Mesenchymal stem cell (in vitro differentiated cells and primary cell): ENCODE data around the gene GGTLC2.

Source experiments
- DNase-seq: peaks from one replicate; pipeline ENCODE4 v3.0.0-alpha.2; 2013
- H2AFZ ChIP-seq: one replicate; pipeline ENCODE4 v1.6.1; 2013; ENCODE audit warnings: low read depth, mild to moderate bottlenecking, control low read depth, inconsistent platforms, low read length, moderate library complexity
- H2AK5ac ChIP-seq: 2 replicates; pipeline ENCODE4 v1.6.1; 2013; ENCODE audit warnings: low read length, moderate library complexity, mild to moderate bottlenecking, inconsistent platforms; ENCODE audit not compliant: severe bottlenecking
- H2BK120ac ChIP-seq: one replicate; pipeline ENCODE4 v1.6.1; 2013; ENCODE audit warnings: low read depth, mild to moderate bottlenecking, inconsistent platforms, low read length, moderate library complexity
- H2BK12ac ChIP-seq, 2 experiments: one replicate each; pipeline ENCODE4 v1.6.1; 2013; ENCODE audit warnings: inconsistent platforms in 2 of 2, low read length in 2 of 2, mild to moderate bottlenecking in 2 of 2, moderate library complexity in 2 of 2, control low read depth in 1 of 2
- H2BK15ac ChIP-seq: one replicate; pipeline ENCODE4 v1.6.1; 2013; ENCODE audit warnings: mild to moderate bottlenecking, low read depth, inconsistent platforms; ENCODE audit not compliant: poor library complexity, severe bottlenecking
- H2BK5ac ChIP-seq: 2 replicates; pipeline ENCODE4 v1.6.1; 2013; ENCODE audit warnings: low read depth, mild to moderate bottlenecking, low read length, control low read depth, inconsistent platforms; ENCODE audit not compliant: poor library complexity, severe bottlenecking
- H3K14ac ChIP-seq, 2 experiments: one replicate each; pipeline ENCODE4 v1.6.1; 2013; ENCODE audit warnings: inconsistent platforms in 2 of 2, low read length in 2 of 2, control low read depth in 1 of 2, mild to moderate bottlenecking in 1 of 2, moderate library complexity in 1 of 2
- H3K18ac ChIP-seq, 2 experiments: one replicate each; pipeline ENCODE4 v1.6.1; 2013; ENCODE audit warnings: inconsistent platforms in 2 of 2, low read length in 2 of 2, control low read depth in 1 of 2, low read depth in 1 of 2, mild to moderate bottlenecking in 1 of 2
- H3K23ac ChIP-seq, 2 experiments: one replicate each; pipeline ENCODE4 v1.6.1; 2013; ENCODE audit warnings: inconsistent platforms in 2 of 2, low read length in 2 of 2, mild to moderate bottlenecking in 2 of 2, moderate library complexity in 2 of 2, control low read depth in 1 of 2
- H3K27ac ChIP-seq: 2 replicates; pipeline ENCODE4 v1.5.1; 2013; ENCODE audit warnings: mild to moderate bottlenecking, moderate library complexity, low read length, control low read depth, inconsistent platforms; ENCODE audit not compliant: poor library complexity, severe bottlenecking
- H3K27me3 ChIP-seq, 2 experiments: 2 replicates each; pipeline versions ENCODE4 v1.6.1 to v1.7.0; 2013; ENCODE audit warnings: low read length in 2 of 2, mild to moderate bottlenecking in 2 of 2, moderate library complexity in 2 of 2, control low read depth in 1 of 2, inconsistent platforms in 1 of 2; ENCODE audit not compliant: control insufficient read depth in 1 of 2, insufficient read depth in 1 of 2
- H3K36me3 ChIP-seq, 2 experiments: 2 replicates each; pipeline versions ENCODE4 v1.6.1 to v1.7.0; 2013; ENCODE audit warnings: low read length in 2 of 2, control low read depth in 1 of 2, inconsistent platforms in 1 of 2, low read depth in 1 of 2, mild to moderate bottlenecking in 1 of 2; ENCODE audit not compliant: insufficient read depth in 2 of 2, control insufficient read depth in 1 of 2
- H3K4ac ChIP-seq, 2 experiments: one replicate each; pipeline ENCODE4 v1.6.1; 2013; ENCODE audit warnings: inconsistent platforms in 2 of 2, low read length in 2 of 2, mild to moderate bottlenecking in 2 of 2, moderate library complexity in 2 of 2, control low read depth in 1 of 2, low read depth in 1 of 2
- H3K4me1 ChIP-seq: 2 replicates; pipeline ENCODE4 v1.6.1; 2013; ENCODE audit warnings: low read depth, low read length, control low read depth; ENCODE audit not compliant: control insufficient read depth, insufficient read depth
- H3K4me2 ChIP-seq: 2 replicates; pipeline ENCODE4 v1.6.1; 2013; ENCODE audit warnings: low read length, mild to moderate bottlenecking, inconsistent platforms; ENCODE audit not compliant: poor library complexity, severe bottlenecking
- H3K4me3 ChIP-seq, 2 experiments: 2 replicates each; pipeline versions ENCODE4 v1.5.1 to v1.7.0; 2013; ENCODE audit warnings: low read length in 2 of 2, mild to moderate bottlenecking in 2 of 2, control low read depth in 1 of 2, low read depth in 1 of 2; ENCODE audit not compliant: insufficient read depth in 1 of 2
- H3K79me1 ChIP-seq: replicated peaks from 2 replicates; pipeline ENCODE4 v1.6.1; 2013; ENCODE audit warnings: mild to moderate bottlenecking, control low read depth, low read length, inconsistent platforms; ENCODE audit not compliant: poor library complexity, severe bottlenecking
- H3K9ac ChIP-seq: 2 replicates; pipeline ENCODE4 v1.7.0; 2013; ENCODE audit warnings: mild to moderate bottlenecking, low read length, moderate library complexity
- H3K9me3 ChIP-seq: 2 replicates; pipeline ENCODE4 v1.7.0; 2013; ENCODE audit warnings: mild to moderate bottlenecking, low read length; ENCODE audit not compliant: control insufficient read depth
- H4K8ac ChIP-seq: one replicate; pipeline ENCODE4 v1.6.1; 2013; ENCODE audit warnings: inconsistent platforms, mild to moderate bottlenecking, low read length, moderate library complexity
- H4K91ac ChIP-seq: one replicate; pipeline ENCODE4 v1.6.1; 2013; ENCODE audit warnings: mild to moderate bottlenecking, low read length, inconsistent platforms
- WGBS: methylation state at CpG from one replicate; pipeline ENCODE4 v1.1.7; 2013; ENCODE audit warnings: mixed read lengths; 5-methylcytosine and 5-hydroxymethylcytosine counted together

GGTLC2 gene

DNA sequence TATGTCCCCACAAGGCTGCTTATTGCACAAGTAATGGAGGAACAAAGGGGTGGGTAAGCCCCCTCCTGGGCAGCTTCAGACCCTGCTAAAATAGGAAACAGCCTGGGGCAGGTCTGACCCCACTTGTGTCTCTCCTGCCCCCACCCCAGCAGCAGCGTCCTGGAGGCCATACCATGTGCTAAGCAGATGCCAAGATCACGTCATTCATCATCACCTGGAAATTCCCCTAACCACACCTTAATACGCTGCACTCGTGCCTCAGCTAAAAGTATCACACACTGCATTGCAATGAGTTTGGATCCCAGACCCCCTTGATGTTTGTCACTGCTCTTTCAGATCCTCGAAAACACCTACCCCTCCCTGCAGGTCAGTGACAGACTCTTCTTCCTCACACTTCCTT, 27.8 kb upstream of the GGTLC2 start:
- Histone ChIP-seq H3K4ac (no peak overlapping the region), H3K79me1 (no peaks in the 10 kb centered on the region), H3K4me1 (no peaks in the 10 kb centered on the region), H2BK5ac (no peak overlapping the region), H2BK120ac (no peak overlapping the region), H2AK5ac (no peak overlapping the region), H3K18ac (no peak overlapping the region), H3K27me3 (peaks cover 6 to 73% of the 10 kb centered on the region in 2 experiments), H2BK15ac (no peak overlapping the region), H3K36me3 (no peaks in the 10 kb centered on the region), H3K9ac (no peak overlapping the region), H3K9me3 (peaks cover 5% of the 10 kb centered on the region), H3K4me3 (no peak overlapping the region), H3K4me2 (no peak overlapping the region), H2AFZ (no peak overlapping the region), H3K14ac (no peak overlapping the region), H2BK12ac (no peak overlapping the region), H4K91ac (no peak overlapping the region), H4K8ac (no peak overlapping the region), H3K23ac (no peak overlapping the region), H3K27ac (no peak overlapping the region)
- 54% methylated on average over 5 of the region's 5 CpGs for WGBS
- no peak for DNase-seq

DNA sequence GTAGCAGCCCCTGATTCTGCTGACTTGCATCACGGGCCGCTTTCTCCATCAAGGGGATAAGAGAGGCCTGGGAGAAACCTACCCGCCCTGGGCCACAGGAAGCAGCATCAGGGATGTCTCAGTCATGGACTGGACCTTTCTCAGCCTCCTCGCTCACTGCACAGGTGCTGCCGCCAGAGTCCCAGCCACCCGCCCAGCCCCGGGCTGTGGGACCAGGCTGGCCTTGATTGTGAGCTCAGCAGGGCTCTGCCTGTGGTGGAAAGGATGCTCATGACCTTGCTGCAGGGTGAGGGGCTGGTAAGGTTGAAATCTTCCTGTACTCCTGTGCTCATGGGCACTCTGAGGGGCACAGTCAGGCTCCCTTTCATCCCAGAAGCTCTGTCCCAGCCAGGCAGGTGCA, 26.0 kb upstream of the GGTLC2 start:
- no peaks in the 10 kb centered on the region for H3K79me1 ChIP-seq
- H2BK15ac ChIP-seq, result no peak overlapping the region
- H3K23ac ChIP-seq, result no peak overlapping the region
- H3K4me3 ChIP-seq, result no peak overlapping the region
- no peak overlapping the region for H3K4me2 ChIP-seq
- no peak overlapping the region for H2BK5ac ChIP-seq
- no peak overlapping the region for H2BK120ac ChIP-seq
- H3K27ac ChIP-seq, result no peak overlapping the region
- H3K14ac ChIP-seq, result no peak overlapping the region
- peaks cover 6 to 61% of the 10 kb centered on the region in 2 experiments for H3K27me3 ChIP-seq
- H3K4me1 ChIP-seq, result no peaks in the 10 kb centered on the region
- peaks cover 5% of the 10 kb centered on the region for H3K9me3 ChIP-seq
- H3K4ac ChIP-seq, result no peak overlapping the region
- no peak overlapping the region for H3K18ac ChIP-seq
- no peak overlapping the region for H2AK5ac ChIP-seq
- no peak overlapping the region for H2AFZ ChIP-seq
- no peaks in the 10 kb centered on the region for H3K36me3 ChIP-seq
- WGBS, result 72% methylated on average over 7 of the region's 7 CpGs
- no peak overlapping the region for H4K91ac ChIP-seq
- no peak for DNase-seq
- H2BK12ac ChIP-seq, result no peak overlapping the region
- no peak overlapping the region for H4K8ac ChIP-seq
- no peak overlapping the region for H3K9ac ChIP-seq

DNA sequence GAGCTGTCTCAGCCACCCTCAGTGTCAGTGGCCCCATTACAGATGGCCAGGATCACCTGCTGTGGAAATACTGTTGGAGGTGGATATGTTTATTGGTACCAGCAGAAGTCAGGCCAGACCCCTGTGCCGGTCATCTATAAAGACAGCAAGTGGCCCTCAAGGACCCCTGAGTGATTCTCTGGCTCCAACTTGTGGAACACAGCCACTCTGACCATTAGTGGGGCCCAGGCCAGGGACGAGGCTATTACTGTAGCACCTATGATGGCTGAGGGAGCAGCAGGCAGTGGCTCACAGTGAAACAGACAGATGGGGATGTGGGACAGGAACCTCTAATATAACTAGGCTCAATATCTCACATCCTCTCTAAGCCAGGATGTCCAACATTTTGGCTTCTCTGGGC, 25.5 kb upstream of the GGTLC2 start:
- no peak overlapping the region for H2AFZ ChIP-seq
- no peaks in the 10 kb centered on the region for H3K36me3 ChIP-seq
- H3K27ac ChIP-seq, result no peak overlapping the region
- H3K23ac ChIP-seq, result no peak overlapping the region
- peaks cover 6 to 57% of the 10 kb centered on the region in 2 experiments for H3K27me3 ChIP-seq
- no peak overlapping the region for H4K8ac ChIP-seq
- no peaks in the 10 kb centered on the region for H3K79me1 ChIP-seq
- no peak overlapping the region for H3K14ac ChIP-seq
- H3K4me2 ChIP-seq, result no peak overlapping the region
- no peak overlapping the region for H4K91ac ChIP-seq
- H3K9me3 ChIP-seq, result peaks cover 5% of the 10 kb centered on the region
- no peaks in the 10 kb centered on the region for H3K4me1 ChIP-seq
- no peak overlapping the region for H3K9ac ChIP-seq
- no peak overlapping the region for H3K18ac ChIP-seq
- H3K4me3 ChIP-seq, result no peak overlapping the region
- no peak overlapping the region for H3K4ac ChIP-seq
- no peak overlapping the region for H2BK12ac ChIP-seq
- WGBS, result 52% methylated on average over 2 of the region's 2 CpGs
- no peak overlapping the region for H2AK5ac ChIP-seq
- no peak overlapping the region for H2BK15ac ChIP-seq
- no peak overlapping the region for H2BK5ac ChIP-seq
- no peak for DNase-seq
- H2BK120ac ChIP-seq, result no peak overlapping the region

DNA sequence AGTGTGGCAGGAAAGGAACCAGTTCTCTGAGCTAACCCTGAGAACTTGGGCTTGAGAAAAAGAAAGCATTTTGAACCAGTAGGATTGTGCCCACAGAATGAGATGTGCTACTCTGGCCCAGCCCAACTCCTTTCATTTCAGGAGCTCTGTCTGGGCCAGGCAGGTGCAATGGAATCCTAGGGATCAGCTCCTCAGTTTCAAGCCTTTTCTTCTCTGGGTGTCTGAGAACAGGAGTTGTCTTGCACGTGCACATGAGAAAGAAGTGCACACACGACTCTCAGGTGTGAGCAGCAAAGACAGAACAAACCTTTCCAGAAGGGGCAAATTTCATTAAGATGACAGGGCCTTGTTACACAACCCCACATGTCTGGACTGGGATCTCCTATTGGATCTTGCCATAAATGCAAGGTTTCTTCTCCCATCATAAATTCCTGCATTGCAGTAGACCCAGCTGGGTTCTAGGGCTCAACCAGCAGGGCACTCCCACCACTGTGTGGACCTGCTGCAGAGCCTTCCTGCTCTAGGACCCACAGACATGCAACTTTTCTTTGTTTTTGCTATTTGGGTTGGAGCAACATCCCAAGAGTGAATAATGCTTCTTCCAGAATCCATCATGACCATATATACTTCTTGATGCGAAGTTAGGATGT, 24.5 kb upstream of the GGTLC2 start:
- WGBS, result 25% methylated on average over 2 of the region's 3 CpGs

More for the DNA sequence above, 24.5 kb upstream of the GGTLC2 start:
- Histone ChIP-seq H3K27me3 (peaks cover 6 to 48% of the 10 kb centered on the region in 2 experiments), H2BK15ac (no peak overlapping the region), H2AK5ac (no peak overlapping the region), H4K91ac (no peak overlapping the region), H3K14ac (no peak overlapping the region), H2BK120ac (no peak overlapping the region), H3K79me1 (no peaks in the 10 kb centered on the region), H3K4ac (no peak overlapping the region), H2BK12ac (no peak overlapping the region), H4K8ac (no peak overlapping the region), H3K4me2 (no peak overlapping the region), H3K4me1 (no peaks in the 10 kb centered on the region), H3K9me3 (peaks cover 5% of the 10 kb centered on the region), H3K23ac (no peak overlapping the region), H2BK5ac (no peak overlapping the region), H3K4me3 (no peak overlapping the region), H3K36me3 (no peaks in the 10 kb centered on the region), H3K27ac (no peak overlapping the region), H3K9ac (no peak overlapping the region), H2AFZ (no peak overlapping the region), H3K18ac (no peak overlapping the region)
- DNase-seq, result no peak
